Panc1 (cell line): ENCODE results near the gene MALL. TPM values are rescaled to one million over a fixed set of nuclear protein-coding genes. Genes with fewer than 3 reads are reported as not detected.
"Not testable (repeated sequence)": the region's sequence is repeated elsewhere in the genome, so short reads cannot be mapped to it uniquely, and the experiment has no call there.

ENCODE experiments used
- ATAC-seq: fragments of 200-7000 bp; cut with Tn5 transposase; 2 replicates; pipeline ENCODE4 v1.9.1; 2020; ENCODE audit warnings: mild to moderate bottlenecking, moderate library complexity
- BruUV-seq: library from RNA; stranded (reverse); fragments of 400-500 nt; replicated peaks from 2 replicates; lab custom pipeline; 2021; lab: Mats Ljungman, UMichigan
- CTCF ChIA-PET: fragments of 300-600 bp; sonication (Branson Sonifier 250); formaldehyde crosslinking; loops from one replicate; lab custom pipeline; 2022; ENCODE audit warnings: antibody characterized with exemption; lab: Charles Lee
- POLR2A ChIA-PET: fragments of 300-600 bp; sonication (Branson Sonifier 250); formaldehyde crosslinking; loops from one replicate; lab custom pipeline; 2022; ENCODE audit warnings: antibody characterized with exemption; lab: Charles Lee
- DNase-seq: peaks from one replicate; pipeline ENCODE4 v3.0.0-alpha.2; 2010; ENCODE audit warnings: low read depth, low spot score
- H3K27ac ChIP-seq: 2 replicates; pipeline ENCODE4 v1.5.1; 2011; ENCODE audit warnings: mild to moderate bottlenecking, low read length, inconsistent platforms
- H3K27me3 ChIP-seq: fragments of 200-500 bp; sonication (Bioruptor generic); 2 replicates; pipeline ENCODE4 v1.6.0; 2014; ENCODE audit warnings: low read length, inconsistent platforms; ENCODE audit not compliant: control insufficient read depth, insufficient read depth
- H3K36me3 ChIP-seq: fragments of 200-500 bp; sonication (Bioruptor generic); 2 replicates; pipeline ENCODE4 v1.5.1; 2014; ENCODE audit warnings: inconsistent platforms, mild to moderate bottlenecking, low read length, moderate library complexity; ENCODE audit not compliant: control insufficient read depth, insufficient read depth
- H3K4me1 ChIP-seq: 2 replicates; pipeline ENCODE4 v1.5.1; 2011; ENCODE audit warnings: inconsistent platforms, mild to moderate bottlenecking, low read length, moderate library complexity; ENCODE audit not compliant: control insufficient read depth, insufficient read depth
- H3K4me3 ChIP-seq, 2 experiments: 2 replicates each; pipeline ENCODE4 v1.5.1; 2011 to 2012; ENCODE audit warnings: low read depth in 2 of 2, low read length in 2 of 2, mild to moderate bottlenecking in 2 of 2, inconsistent platforms in 1 of 2, moderate library complexity in 1 of 2
- H3K9me3 ChIP-seq: fragments of 200-500 bp; sonication (Bioruptor generic); 2 replicates; pipeline ENCODE4 v1.5.1; 2014; ENCODE audit warnings: low read depth, mild to moderate bottlenecking, inconsistent platforms, low read length, moderate library complexity; ENCODE audit not compliant: control insufficient read depth, insufficient read depth
- in situ Hi-C: cut with HindIII; loops from 2 replicates; pipeline ENCODE4 v1.10.0; 2016; ENCODE audit warnings: low sequenced_read_pairs, low pct_unique_long_range_greater_than_20kb
- intact Hi-C: fragments of 100-400 bp; cut with micrococcal nuclease; formaldehyde crosslinking; loops from one replicate; pipeline ENCODE4 v1.10.0; 2022; ENCODE audit not compliant: unreplicated experiment
- total RNA-seq: library from RNA; stranded (reverse); gene quantifications from one replicate; pipeline ENCODE4 v1.2.1, GENCODE V29; 2021; ENCODE audit not compliant: unreplicated experiment

The MALL gene
- total RNA-seq, 1 experiment from 2014 or later, result 159 TPM

- in situ Hi-C loops, result not testable (repeated sequence)
These were observed 32.5 kb downstream of the MALL start for GRCh38 chr2:110083162-110083561.

GRCh38 chr2:110078104-110078503 lies 37.5 kb downstream of the MALL start:
- in situ Hi-C loops, BruUV-seq, CTCF ChIA-PET, DNase-seq, POLR2A ChIA-PET, H3K4me1 ChIP-seq, H3K4me3 ChIP-seq, ATAC-seq, H3K27ac ChIP-seq, H3K36me3 ChIP-seq, H3K9me3 ChIP-seq, H3K27me3 ChIP-seq, intact Hi-C loops: not testable (repeated sequence)

More at GRCh38 chr2:110083162-110083561, 32.5 kb downstream of the MALL start:
- DNase-seq, BruUV-seq, H3K9me3 ChIP-seq, H3K36me3 ChIP-seq, CTCF ChIA-PET, intact Hi-C loops, H3K4me3 ChIP-seq, ATAC-seq, POLR2A ChIA-PET, H3K4me1 ChIP-seq, H3K27me3 ChIP-seq, H3K27ac ChIP-seq: not testable (repeated sequence)

GRCh38 chr2:110075896-110076295 lies 39.7 kb downstream of the MALL start:
- intact Hi-C loops, H3K36me3 ChIP-seq, BruUV-seq, H3K4me3 ChIP-seq, POLR2A ChIA-PET, DNase-seq, CTCF ChIA-PET, H3K27ac ChIP-seq, H3K4me1 ChIP-seq, ATAC-seq, H3K9me3 ChIP-seq, H3K27me3 ChIP-seq, in situ Hi-C loops: not testable (repeated sequence)

GRCh38 chr2:110069869-110070268 lies 45.8 kb downstream of the MALL start:
- H3K27me3 ChIP-seq, POLR2A ChIA-PET, H3K36me3 ChIP-seq, in situ Hi-C loops, ATAC-seq, intact Hi-C loops, H3K9me3 ChIP-seq, H3K4me3 ChIP-seq, BruUV-seq, H3K27ac ChIP-seq, CTCF ChIA-PET, H3K4me1 ChIP-seq, DNase-seq: not testable (repeated sequence)

- H3K4me1 ChIP-seq, H3K4me3 ChIP-seq, POLR2A ChIA-PET, H3K36me3 ChIP-seq, intact Hi-C loops, ATAC-seq, H3K9me3 ChIP-seq, DNase-seq, BruUV-seq, CTCF ChIA-PET, in situ Hi-C loops, H3K27me3 ChIP-seq, H3K27ac ChIP-seq: not testable (repeated sequence)
These were observed 47.5 kb downstream of the MALL start for GRCh38 chr2:110068153-110068552.

- POLR2A ChIA-PET, H3K4me1 ChIP-seq, intact Hi-C loops, H3K9me3 ChIP-seq, H3K27me3 ChIP-seq, DNase-seq, H3K27ac ChIP-seq, in situ Hi-C loops, H3K4me3 ChIP-seq, H3K36me3 ChIP-seq, BruUV-seq, ATAC-seq, CTCF ChIA-PET: not testable (repeated sequence)
These were observed 53.3 kb downstream of the MALL start for GRCh38 chr2:110062332-110062731.

- BruUV-seq, H3K9me3 ChIP-seq, ATAC-seq, H3K27me3 ChIP-seq, H3K4me3 ChIP-seq, H3K27ac ChIP-seq, CTCF ChIA-PET, H3K36me3 ChIP-seq, POLR2A ChIA-PET, intact Hi-C loops, in situ Hi-C loops, DNase-seq, H3K4me1 ChIP-seq: not testable (repeated sequence)
These were observed 55.1 kb downstream of the MALL start for GRCh38 chr2:110060550-110060949.
